ENCODE results near the gene ENOX1.

GRCh38 chr13:43309311-43309710 is 477.5 kb downstream of the ENOX1 start:
- TF ChIP-seq, protein P1, sequence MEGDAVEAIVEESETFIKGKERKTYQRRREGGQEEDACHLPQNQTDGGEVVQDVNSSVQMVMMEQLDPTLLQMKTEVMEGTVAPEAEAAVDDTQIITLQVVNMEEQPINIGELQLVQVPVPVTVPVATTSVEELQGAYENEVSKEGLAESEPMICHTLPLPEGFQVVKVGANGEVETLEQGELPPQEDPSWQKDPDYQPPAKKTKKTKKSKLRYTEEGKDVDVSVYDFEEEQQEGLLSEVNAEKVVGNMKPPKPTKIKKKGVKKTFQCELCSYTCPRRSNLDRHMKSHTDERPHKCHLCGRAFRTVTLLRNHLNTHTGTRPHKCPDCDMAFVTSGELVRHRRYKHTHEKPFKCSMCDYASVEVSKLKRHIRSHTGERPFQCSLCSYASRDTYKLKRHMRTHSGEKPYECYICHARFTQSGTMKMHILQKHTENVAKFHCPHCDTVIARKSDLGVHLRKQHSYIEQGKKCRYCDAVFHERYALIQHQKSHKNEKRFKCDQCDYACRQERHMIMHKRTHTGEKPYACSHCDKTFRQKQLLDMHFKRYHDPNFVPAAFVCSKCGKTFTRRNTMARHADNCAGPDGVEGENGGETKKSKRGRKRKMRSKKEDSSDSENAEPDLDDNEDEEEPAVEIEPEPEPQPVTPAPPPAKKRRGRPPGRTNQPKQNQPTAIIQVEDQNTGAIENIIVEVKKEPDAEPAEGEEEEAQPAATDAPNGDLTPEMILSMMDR (IDR thresholded peaks at IDR 0.05), result no peak
- TF ChIP-seq EZH2 (IDR thresholded peaks at IDR 0.05), result no peak
